ENCODE data around the gene NMNAT2.

The NMNAT2 gene

DNA sequence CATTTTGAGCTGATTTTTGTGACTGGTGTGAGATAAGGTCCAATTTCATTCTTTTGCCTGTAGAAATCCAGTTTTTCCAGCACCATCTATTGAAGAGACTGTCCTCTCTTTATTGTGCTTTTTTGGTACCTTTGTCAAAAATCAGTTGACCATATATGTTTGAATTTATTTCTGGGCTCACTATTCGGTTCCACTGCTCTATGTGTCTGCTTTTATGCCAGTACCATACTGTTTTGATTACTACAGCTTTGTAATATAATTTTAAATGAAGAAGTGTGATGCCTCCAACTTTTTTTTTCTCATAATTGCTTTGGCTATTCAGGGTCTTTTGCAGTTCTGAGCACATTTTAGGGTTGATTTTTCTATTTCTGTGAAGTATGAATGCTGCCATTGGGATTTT is 163.1 kb downstream of the NMNAT2 start:
- TF ChIP-seq, protein P1, sequence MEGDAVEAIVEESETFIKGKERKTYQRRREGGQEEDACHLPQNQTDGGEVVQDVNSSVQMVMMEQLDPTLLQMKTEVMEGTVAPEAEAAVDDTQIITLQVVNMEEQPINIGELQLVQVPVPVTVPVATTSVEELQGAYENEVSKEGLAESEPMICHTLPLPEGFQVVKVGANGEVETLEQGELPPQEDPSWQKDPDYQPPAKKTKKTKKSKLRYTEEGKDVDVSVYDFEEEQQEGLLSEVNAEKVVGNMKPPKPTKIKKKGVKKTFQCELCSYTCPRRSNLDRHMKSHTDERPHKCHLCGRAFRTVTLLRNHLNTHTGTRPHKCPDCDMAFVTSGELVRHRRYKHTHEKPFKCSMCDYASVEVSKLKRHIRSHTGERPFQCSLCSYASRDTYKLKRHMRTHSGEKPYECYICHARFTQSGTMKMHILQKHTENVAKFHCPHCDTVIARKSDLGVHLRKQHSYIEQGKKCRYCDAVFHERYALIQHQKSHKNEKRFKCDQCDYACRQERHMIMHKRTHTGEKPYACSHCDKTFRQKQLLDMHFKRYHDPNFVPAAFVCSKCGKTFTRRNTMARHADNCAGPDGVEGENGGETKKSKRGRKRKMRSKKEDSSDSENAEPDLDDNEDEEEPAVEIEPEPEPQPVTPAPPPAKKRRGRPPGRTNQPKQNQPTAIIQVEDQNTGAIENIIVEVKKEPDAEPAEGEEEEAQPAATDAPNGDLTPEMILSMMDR (IDR thresholded peaks at IDR 0.05), result no peak
- no peak overlapping the region for H3K4me3 ChIP-seq
- no peak for DNase-seq (ENCODE audit: low spot score)
- H3K27ac ChIP-seq, result no peak overlapping the region

DNA sequence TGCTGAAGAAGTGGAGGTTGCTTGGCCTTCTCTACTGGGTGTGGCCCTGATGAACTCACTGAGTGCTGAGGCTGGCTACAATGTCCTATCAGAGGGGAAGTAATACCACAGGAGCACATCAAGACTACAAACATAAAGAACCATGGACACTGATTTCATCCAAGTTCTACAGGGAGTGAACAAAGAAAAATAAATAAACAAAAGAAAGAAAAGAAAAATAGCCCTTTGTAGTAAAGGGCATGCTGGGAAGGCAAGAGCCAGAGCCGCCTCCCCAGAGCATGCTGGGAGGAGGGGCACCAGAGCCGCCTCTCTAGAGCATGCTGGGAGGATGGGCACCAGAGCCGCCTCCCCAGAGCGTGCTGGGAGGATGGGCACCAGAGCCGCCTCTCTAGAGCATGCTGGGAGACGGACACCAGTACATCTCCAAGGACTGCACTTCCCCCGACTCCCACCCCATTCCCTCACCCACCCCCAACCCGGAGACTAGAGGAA is 166.2 kb downstream of the NMNAT2 start:
- H3K4me3 ChIP-seq, result no peak overlapping the region
- TF ChIP-seq, protein P1 (IDR thresholded peaks at IDR 0.05), result no peak
- H3K27ac ChIP-seq, result no peak overlapping the region
- no peak for DNase-seq (ENCODE audit: low spot score)

DNA sequence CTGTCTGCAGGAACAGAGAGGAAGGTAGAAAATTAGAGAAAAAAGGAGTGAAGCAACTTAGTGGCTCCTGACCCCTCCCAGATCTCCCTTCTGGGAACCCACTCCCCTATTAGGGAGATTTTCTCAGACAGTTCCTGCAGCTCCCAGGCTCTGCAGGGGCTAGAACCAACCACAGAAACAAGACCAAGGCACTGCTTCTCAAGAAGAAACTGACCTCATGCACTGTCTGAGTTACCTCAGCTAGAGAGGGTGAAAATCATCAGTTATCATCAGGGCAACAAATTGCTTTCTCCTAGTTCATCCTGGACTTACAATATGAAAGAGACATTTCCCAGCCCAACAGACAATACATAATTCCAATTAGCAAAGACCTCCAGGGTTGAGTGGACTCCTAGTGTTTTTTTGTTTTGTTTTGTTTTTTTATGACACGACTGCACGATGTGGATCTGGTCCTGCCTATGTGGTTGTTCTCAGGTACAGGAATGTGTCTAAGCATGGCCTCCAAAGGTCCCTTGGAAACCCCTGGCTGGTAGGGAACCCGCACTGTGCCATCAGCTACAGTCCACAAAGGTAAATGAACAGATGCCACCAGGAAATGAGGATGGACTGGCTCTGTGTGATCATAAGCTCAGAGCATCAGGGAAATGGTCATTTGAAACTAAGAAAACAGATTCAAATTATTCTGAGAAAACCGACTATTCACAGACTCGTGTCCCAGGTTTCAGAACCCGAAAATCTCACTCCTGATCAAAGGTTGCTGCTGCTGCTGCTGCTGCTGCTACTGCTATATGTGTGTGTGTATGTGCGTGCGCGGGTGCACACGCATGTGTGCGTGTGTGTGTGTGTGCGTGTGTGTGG is 166.8 kb downstream of the NMNAT2 start:
- H3K4me3 ChIP-seq, result no peak overlapping the region
- no peak overlapping the region for H3K27ac ChIP-seq
- no peak for DNase-seq (ENCODE audit: low spot score)
- TF ChIP-seq, protein P1 (IDR thresholded peaks at IDR 0.05), result no peak

DNA sequence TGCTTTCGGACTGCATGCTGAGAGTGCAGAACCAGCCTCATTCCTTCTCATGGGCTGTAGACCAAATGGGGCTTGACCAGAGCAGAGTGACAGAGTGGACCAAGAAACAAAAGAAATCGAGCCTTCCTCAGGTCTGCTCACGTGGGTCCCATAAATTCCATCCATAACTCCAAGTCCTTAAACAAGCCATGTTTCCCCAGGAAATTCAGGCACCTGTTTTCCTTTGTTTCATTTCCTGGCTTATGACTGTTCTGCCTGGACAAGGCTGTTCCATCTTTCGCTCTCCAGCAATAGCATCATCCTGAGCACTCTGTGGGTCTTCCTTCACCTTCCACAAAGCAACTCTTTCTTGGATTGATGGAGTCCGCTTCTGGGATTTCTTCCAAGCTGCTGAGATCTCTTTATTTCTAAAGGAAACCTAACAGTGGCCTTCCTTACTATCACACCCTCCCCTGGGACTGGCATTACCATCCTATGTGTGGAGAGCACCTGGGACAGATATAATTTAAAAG is 168.2 kb downstream of the NMNAT2 start:
- no peak overlapping the region for H3K4me3 ChIP-seq
- DNase-seq (ENCODE audit: low spot score), result no peak
- TF ChIP-seq, protein P1 (IDR thresholded peaks at IDR 0.05), result no peak
- H3K27ac ChIP-seq, result no peak overlapping the region

DNA sequence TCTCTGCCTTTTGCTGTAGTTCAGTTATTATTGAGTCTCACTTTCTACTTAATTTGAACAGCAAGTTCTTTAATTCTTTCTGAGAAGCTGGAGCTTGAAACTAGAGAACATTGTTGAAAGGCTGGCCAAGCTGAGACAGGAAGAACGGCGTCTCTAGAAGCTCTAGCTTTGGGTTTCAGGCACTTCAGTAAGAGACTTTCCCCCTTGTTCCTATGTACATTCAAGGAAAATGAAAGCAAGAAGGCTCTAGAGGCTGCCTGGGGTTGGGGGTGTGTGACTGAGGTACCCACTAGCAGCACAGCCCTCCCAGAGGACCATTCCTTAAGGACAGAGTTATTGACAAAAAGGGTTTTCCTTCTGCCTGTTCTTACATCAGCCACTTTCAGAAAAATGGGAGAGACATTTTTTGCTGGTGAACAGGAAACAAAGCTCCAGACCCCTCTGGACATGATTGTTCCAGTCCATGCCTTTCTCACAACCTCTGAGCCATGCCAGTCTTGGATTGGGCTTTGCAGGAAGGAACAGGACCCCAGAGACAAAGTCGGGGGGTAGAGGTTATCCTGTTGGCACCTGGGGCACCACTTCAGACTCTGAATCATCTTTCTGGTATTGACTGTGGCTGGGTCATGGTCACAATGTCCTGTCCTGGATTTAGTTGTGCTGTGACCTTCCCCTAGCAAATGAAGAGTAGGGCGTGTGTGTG is 169.0 kb downstream of the NMNAT2 start:
- Histone ChIP-seq H3K27ac (no peak overlapping the region), H3K4me3 (no peak overlapping the region)
- TF ChIP-seq, protein P1 (IDR thresholded peaks at IDR 0.05), result no peak
- DNase-seq (ENCODE audit: low spot score), result no peak

DNA sequence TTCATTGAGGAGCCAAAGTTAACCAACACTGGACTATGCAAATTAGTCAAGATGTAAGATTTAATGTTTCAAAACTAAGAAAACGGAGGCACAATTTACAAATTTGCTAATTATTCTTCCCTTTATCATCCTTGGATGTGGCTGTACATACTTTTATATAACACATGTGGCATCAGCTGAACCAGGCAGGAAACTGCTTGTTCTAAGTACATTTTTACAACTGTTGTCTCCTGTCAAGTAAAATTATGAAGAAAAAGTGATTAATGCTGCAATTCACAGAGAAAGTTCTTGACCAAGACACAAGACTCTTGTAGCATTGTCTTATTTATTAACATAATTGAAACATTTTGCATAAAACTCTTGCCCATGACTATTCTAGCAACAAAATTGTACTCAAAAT is 170.2 kb downstream of the NMNAT2 start:
- TF ChIP-seq, protein P1 (IDR thresholded peaks at IDR 0.05), result no peak
- Histone ChIP-seq H3K27ac (no peak overlapping the region), H3K4me3 (no peak overlapping the region)
- no peak for DNase-seq (ENCODE audit: low spot score)
